HL-60/S4 treated with phorbol 12-myristate 13-acetate at 8.2 ng/mL for 4 days and 3 days (cell line): ENCODE data around the gene RNU4-1.
"Not testable (repeated sequence)": the region's sequence is repeated elsewhere in the genome, so short reads cannot be mapped to it uniquely, and the experiment has no call there.

Source experiments
- in situ Hi-C: fragments of 300-500 bp; cut with MboI; formaldehyde crosslinking; loops from 2 replicates; pipeline ENCODE4 v1.15.0; 2022; ENCODE audit warnings: low sequenced_read_pairs

RNU4-1 gene

GRCh38 chr12:120259418-120260202, 33.4 kb downstream of the RNU4-1 start:
- in situ Hi-C loops, result no loop called here

DNA sequence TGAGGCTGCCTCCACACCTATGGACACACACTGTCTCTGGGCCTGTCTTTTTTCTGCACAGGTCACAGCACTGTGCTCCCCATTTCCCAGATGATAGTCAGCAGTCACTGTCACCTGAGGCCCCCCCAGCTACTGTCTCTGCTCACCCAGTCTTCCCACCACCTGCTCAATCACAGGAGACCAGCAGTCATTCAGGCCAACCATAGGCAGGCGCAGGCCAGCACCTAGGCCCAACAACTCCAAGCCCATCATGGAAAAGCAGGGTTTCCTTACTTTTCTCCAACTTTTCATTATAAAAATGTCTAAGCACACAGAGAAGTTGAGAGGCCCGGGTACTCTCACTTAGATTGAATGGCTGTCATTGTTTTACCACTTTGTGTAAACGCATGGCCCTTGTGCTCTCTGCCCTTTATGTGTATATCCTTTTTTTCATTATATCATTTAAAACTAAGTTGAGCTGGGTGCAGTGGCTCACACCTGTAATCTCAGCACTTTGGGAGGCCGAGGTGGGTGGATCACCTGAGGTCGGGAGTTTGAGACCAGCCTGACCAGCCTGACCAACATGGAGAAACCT, 34.6 kb downstream of the RNU4-1 start:
- in situ Hi-C loops, result no loop called here

- in situ Hi-C loops, result no loop called here
Observed at GRCh38 chr12:120257041-120257821, 35.8 kb downstream of the RNU4-1 start.

GRCh38 chr12:120254809-120255208, 38.2 kb downstream of the RNU4-1 start:
- in situ Hi-C loops, result no loop called here

GRCh38 chr12:120253313-120253712, 39.7 kb downstream of the RNU4-1 start:
- in situ Hi-C loops, result not testable (repeated sequence)

DNA sequence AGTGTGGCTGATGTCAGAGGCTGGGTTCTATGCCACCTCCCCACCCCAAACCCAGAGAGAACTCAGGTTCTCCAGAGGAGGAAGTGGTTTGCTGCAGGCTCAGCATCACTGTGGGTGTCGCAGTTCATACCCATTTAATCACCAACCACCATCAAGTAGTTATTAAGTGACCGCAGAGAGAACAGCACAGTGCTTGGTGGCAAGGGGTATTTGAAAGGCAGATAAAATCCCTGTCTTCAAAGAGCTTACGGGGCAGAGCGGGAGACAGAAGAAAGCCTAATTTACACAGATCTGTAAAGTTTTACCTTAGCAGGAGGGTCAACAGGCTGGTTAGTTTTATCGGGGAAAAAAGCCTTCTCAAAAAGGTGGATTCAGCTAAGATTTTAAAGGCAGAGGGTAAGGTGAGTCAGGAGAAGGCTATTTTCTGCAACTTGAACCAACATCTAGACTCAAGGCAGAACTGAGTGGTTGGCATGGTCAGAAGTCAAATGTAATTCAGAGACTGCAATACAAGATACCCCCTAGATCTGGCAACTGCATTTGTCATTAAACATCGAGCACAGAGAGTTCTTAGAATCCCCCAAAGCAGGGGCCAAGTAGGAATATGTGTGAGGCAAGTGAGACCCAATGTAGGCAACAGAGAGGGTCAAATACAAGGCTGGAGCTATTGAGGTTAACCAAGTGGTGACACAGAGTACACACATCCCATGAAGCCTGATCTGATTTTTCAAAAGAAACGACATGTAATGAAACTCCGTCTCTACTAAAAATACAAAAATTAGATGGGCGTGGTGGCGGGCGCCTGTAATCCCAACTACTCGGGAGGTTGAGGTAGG, 40.7 kb downstream of the RNU4-1 start:
- in situ Hi-C loops, result no loop called here

GRCh38 chr12:120251364-120252070, 41.5 kb downstream of the RNU4-1 start:
- in situ Hi-C loops, result not testable (repeated sequence)

- in situ Hi-C loops, result no loop called here
Observed at GRCh38 chr12:120249875-120250795, 42.9 kb downstream of the RNU4-1 start.

DNA sequence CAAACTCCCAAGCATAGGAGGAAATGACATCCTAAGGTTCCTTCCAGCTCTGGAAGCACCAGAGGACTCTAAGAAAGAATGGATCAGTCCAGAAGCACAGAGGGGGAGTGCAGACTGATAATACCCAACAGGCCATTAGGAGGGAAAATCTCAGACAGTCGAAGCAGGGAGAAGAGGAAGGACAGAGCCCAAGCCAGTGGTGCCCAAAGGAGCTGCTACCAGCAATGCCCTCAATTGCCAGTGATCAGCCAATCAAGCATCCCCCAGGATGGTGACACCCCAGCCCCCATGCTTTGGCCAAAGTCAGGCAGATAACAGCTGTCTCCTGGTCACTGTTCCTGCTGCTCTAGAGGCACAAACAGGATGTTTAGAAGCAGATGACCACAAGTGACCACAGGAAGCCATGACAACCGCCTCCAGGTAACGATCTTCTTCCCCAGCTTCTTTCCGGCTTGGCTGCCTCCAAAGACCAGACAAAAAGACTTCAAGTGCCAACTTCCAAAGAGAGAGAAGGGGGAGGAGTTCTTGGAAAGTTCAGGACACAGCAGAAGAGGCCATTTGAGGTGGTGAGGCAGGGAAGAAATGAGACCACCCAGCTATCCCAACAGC, 43.7 kb downstream of the RNU4-1 start:
- in situ Hi-C loops, result no loop called here

GRCh38 chr12:120247621-120248030, 45.4 kb downstream of the RNU4-1 start:
- in situ Hi-C loops, result no loop called here

DNA sequence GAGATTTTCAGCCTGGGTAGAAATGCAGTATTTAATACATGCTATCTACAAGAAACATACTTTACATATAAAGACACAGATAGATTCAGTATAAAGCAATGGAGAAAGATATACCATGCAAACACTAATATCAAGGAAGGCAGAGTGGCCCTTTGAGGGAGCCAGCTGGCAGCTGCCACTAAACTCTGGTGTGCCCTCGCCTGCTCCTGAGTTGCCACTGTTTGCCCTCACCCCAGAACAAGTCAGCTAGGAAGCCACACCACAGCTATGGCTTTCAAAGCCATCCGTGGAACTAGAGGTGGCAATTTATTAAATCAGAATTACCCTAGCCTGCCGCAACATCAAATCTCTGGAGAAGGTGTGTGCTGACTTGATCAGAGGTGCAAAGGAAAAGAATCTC, 45.9 kb downstream of the RNU4-1 start:
- in situ Hi-C loops, result no loop called here

DNA sequence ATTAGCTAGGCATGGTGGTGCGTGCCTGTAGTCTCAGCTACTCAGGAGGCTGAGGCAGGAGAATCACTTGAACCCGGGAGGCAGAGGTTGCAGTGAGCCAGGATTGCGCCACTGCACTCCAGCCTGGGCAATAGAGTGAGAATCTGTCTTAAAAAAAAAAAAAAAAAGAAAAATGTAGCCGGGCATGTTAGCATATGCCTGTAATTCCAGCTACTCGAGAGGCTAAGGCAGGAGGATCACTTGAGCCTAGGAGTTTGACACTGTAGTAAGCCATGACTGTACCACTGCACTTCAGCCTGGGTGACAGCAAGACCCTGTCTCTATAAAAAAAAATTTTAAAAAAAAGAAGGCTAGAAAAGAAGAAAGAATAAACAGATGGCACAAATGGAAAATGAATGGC, 46.3 kb downstream of the RNU4-1 start:
- in situ Hi-C loops, result not testable (repeated sequence)
